ENCODE data around the gene LRRC26. TPM values are rescaled to one million over a fixed set of nuclear protein-coding genes. Genes with fewer than 3 reads are reported as not detected.

The LRRC26 gene
- polyA plus RNA-seq: not detected in 3 replicates
- polyA plus RNA-seq (2011; ENCODE audit: low read depth): not detected
- not detected in 2 replicates for polyA plus RNA-seq (2011; cell fraction: cytosol; rRNA removed)
- polyA plus RNA-seq (2011; cell fraction: nucleus; rRNA removed): not detected in 2 replicates
- polyA plus RNA-seq (2012; ENCODE audit: low replicate concordance): not detected in 2 replicates
- not detected in 3 replicates for polyA minus RNA-seq
- not detected for polyA minus RNA-seq (2011; cell fraction: cytosol; rRNA and poly(A)+ RNA removed)
- polyA minus RNA-seq (2011; cell fraction: nucleus; rRNA and poly(A)+ RNA removed): not detected in 2 replicates

- H3K27me3 ChIP-seq (ENCODE audit: control insufficient read depth, extremely low read depth, insufficient read depth, low read length): peaks cover 96% of the 10 kb centered on the region
- no peak for FAIRE-seq
- TF ChIP-seq EZH2 (IDR thresholded peaks at IDR 0.05; ENCODE audit: low read length): no peak
- TF ChIP-seq CTCF (optimal IDR thresholded peaks at IDR 0.05 in 1 of 3, IDR thresholded peaks at IDR 0.05 in 1 of 3, conservative IDR thresholded peaks at IDR 0.05 in 1 of 3; ENCODE audit: extremely low read depth in 1 of 3, insufficient read depth in 2 of 3, low read length in 3 of 3): no peak
- dilution Hi-C loops (cut with MboI; ENCODE audit: extremely low pct_ligation_motif_present, low sequenced_read_pairs): no loop called here
- no peaks in the 10 kb centered on the region for H3K9me1 ChIP-seq (ENCODE audit: control insufficient read depth, extremely low read depth, insufficient read depth, low read length)
- peaks cover 9% of the 10 kb centered on the region for H4K20me1 ChIP-seq (ENCODE audit: control insufficient read depth, extremely low read depth, insufficient read depth, low read length)
- no peak within 1 kb of the TSS for H2AFZ ChIP-seq (ENCODE audit: control insufficient read depth, low read length)
- H3K4me2 ChIP-seq (ENCODE audit: control insufficient read depth, extremely low read depth, insufficient read depth, low read depth, low read length): peak within 1 kb of the TSS; percentile 41
- H3K79me2 ChIP-seq (ENCODE audit: control insufficient read depth, insufficient read depth, low read length): no peaks in the 10 kb centered on the region
- DNase-seq (ENCODE audit: low read depth, low spot score): no peak
- H3K27ac ChIP-seq (ENCODE audit: control insufficient read depth, insufficient read depth, low read length): no peak within 1 kb of the TSS
- peak within 1 kb of the TSS in 1 of 3 experiments; percentile 5 for H3K4me3 ChIP-seq (ENCODE audit: control insufficient read depth in 2 of 3, extremely low read depth in 1 of 3, insufficient read depth in 2 of 3, low read depth in 1 of 3, low read length in 3 of 3)
- H3K9ac ChIP-seq (ENCODE audit: control insufficient read depth, extremely low read depth, insufficient read depth, low read length): no peak within 1 kb of the TSS
- H3K36me3 ChIP-seq (ENCODE audit: control insufficient read depth in 2 of 2, extremely low read depth in 1 of 2, insufficient read depth in 2 of 2, low read length in 2 of 2): no peaks in the 10 kb centered on the region
- H3K9me3 ChIP-seq (ENCODE audit: control insufficient read depth, low read depth, low read length): no peaks in the 10 kb centered on the region
- H3K4me1 ChIP-seq (ENCODE audit: control insufficient read depth, extremely low read depth, insufficient read depth, low read length): no peaks in the 10 kb centered on the region
Measured at GRCh38 chr9:137169896-137170358, at the start of gene LRRC26. LRRC26 (minus strand) TSS chr9:137170051; CDS start chr9:137169943, 108 bp downstream.

GRCh38 chr9:137218754-137219271, 49.0 kb upstream of the LRRC26 start:
- no peaks in the 10 kb centered on the region for H3K27me3 ChIP-seq (ENCODE audit: control insufficient read depth, extremely low read depth, insufficient read depth, low read length)
- H3K4me1 ChIP-seq (ENCODE audit: control insufficient read depth, extremely low read depth, insufficient read depth, low read length): peaks cover 27% of the 10 kb centered on the region
- no peaks in the 10 kb centered on the region for H3K9me3 ChIP-seq (ENCODE audit: control insufficient read depth, low read depth, low read length)
- no peak for DNase-seq (ENCODE audit: low read depth, low spot score)
- TF ChIP-seq CTCF (optimal IDR thresholded peaks at IDR 0.05 in 1 of 3, IDR thresholded peaks at IDR 0.05 in 1 of 3, conservative IDR thresholded peaks at IDR 0.05 in 1 of 3; ENCODE audit: extremely low read depth in 1 of 3, insufficient read depth in 2 of 3, low read length in 3 of 3) (no peak), EZH2 (IDR thresholded peaks at IDR 0.05; ENCODE audit: low read length) (no peak)
- no peaks in the 10 kb centered on the region for H3K9me1 ChIP-seq (ENCODE audit: control insufficient read depth, extremely low read depth, insufficient read depth, low read length)
- FAIRE-seq: no peak
- dilution Hi-C loops (cut with MboI; ENCODE audit: extremely low pct_ligation_motif_present, low sequenced_read_pairs): no loop called here
- peaks cover 3 to 12% of the 10 kb centered on the region in 2 experiments for H3K36me3 ChIP-seq (ENCODE audit: control insufficient read depth in 2 of 2, extremely low read depth in 1 of 2, insufficient read depth in 2 of 2, low read length in 2 of 2)
- H3K27ac ChIP-seq (ENCODE audit: control insufficient read depth, insufficient read depth, low read length): no peak overlapping the region
- H3K4me2 ChIP-seq (ENCODE audit: control insufficient read depth, extremely low read depth, insufficient read depth, low read depth, low read length): no peak overlapping the region
- no peak overlapping the region for H3K4me3 ChIP-seq (ENCODE audit: control insufficient read depth in 2 of 3, extremely low read depth in 1 of 3, insufficient read depth in 2 of 3, low read depth in 1 of 3, low read length in 3 of 3)
- H3K79me2 ChIP-seq (ENCODE audit: control insufficient read depth, insufficient read depth, low read length): no peaks in the 10 kb centered on the region
- H2AFZ ChIP-seq (ENCODE audit: control insufficient read depth, low read length): no peak overlapping the region
- H4K20me1 ChIP-seq (ENCODE audit: control insufficient read depth, extremely low read depth, insufficient read depth, low read length): no peaks in the 10 kb centered on the region
- H3K9ac ChIP-seq (ENCODE audit: control insufficient read depth, extremely low read depth, insufficient read depth, low read length): no peak overlapping the region

All from keratinocyte (primary cell).